Lower leg skin (tissue), 3 donors: ENCODE data around the gene STX10.

Source experiments
- CTCF ChIP-seq, 3 donors: fragments of 450-650 bp; IDR thresholded peaks; one replicate each; pipeline ENCODE4 v1.5.1; 2016; ENCODE audit warnings: antibody characterized with exemption in 3 of 3, mild to moderate bottlenecking in 3 of 3, moderate library complexity in 2 of 3
- POLR2A ChIP-seq, 2 donors: fragments of 450-650 bp; IDR thresholded peaks; one replicate each; pipeline ENCODE4 v1.6.1; 2016 to 2017; ENCODE audit warnings: antibody characterized with exemption in 2 of 2, mild to moderate bottlenecking in 1 of 2, moderate library complexity in 1 of 2

GRCh38 chr19:13164343-13165161, 14.4 kb upstream of the STX10 start:
- TF ChIP-seq CTCF (IDR thresholded peaks at IDR 0.05): no peak
- TF ChIP-seq POLR2A (IDR thresholded peaks at IDR 0.05): no peak
